Stimulated activated CD4-positive, alpha-beta T cell treated with anti-CD3 and anti-CD28 coated beads, Interleukin-2, amount 100 ng/mL, for 48 hours (primary cell): Measurements from ENCODE around the gene ATXN7.

Source experiments
- DNase-seq, 2 donors: peaks; one replicate each; pipeline ENCODE4 v3.0.0-alpha.2; 2020

Gene ATXN7

GRCh38 chr3:63967675-63968611 lies 104.3 kb downstream of the ATXN7 start:
- no peak for DNase-seq

GRCh38 chr3:63968612-63969350 lies 105.1 kb downstream of the ATXN7 start:
- no peak for DNase-seq

- no peak for DNase-seq
These were observed 106.2 kb downstream of the ATXN7 start for GRCh38 chr3:63969876-63970275.

GRCh38 chr3:63970631-63971475 lies 107.2 kb downstream of the ATXN7 start:
- no peak for DNase-seq

- DNase-seq = no peak
These were observed 108.5 kb downstream of the ATXN7 start for GRCh38 chr3:63972196-63972595.

GRCh38 chr3:63972987-63973386 lies 109.3 kb downstream of the ATXN7 start:
- no peak for DNase-seq

- DNase-seq = no peak
These were observed 109.7 kb downstream of the ATXN7 start for GRCh38 chr3:63973406-63973805.

GRCh38 chr3:63974451-63974850 lies 110.8 kb downstream of the ATXN7 start:
- DNase-seq = no peak

GRCh38 chr3:63975723-63976122 lies 112.1 kb downstream of the ATXN7 start:
- DNase-seq = no peak

- no peak for DNase-seq
These were observed 112.6 kb downstream of the ATXN7 start for GRCh38 chr3:63976161-63976871.

- no peak for DNase-seq
These were observed 113.2 kb downstream of the ATXN7 start for GRCh38 chr3:63976872-63977200.

- DNase-seq = no peak
These were observed 114.2 kb downstream of the ATXN7 start for GRCh38 chr3:63977893-63978292.

GRCh38 chr3:63979093-63979885 lies 115.6 kb downstream of the ATXN7 start:
- DNase-seq = no peak

- DNase-seq = no peak
These were observed 116.4 kb downstream of the ATXN7 start for GRCh38 chr3:63980019-63980418.

GRCh38 chr3:63980830-63981498 lies 117.3 kb downstream of the ATXN7 start:
- no peak for DNase-seq

GRCh38 chr3:63981980-63982379 lies 118.3 kb downstream of the ATXN7 start:
- DNase-seq = no peak

GRCh38 chr3:63984391-63984790 lies 120.7 kb downstream of the ATXN7 start:
- DNase-seq = no peak

GRCh38 chr3:63986146-63986545 lies 122.5 kb downstream of the ATXN7 start:
- DNase-seq = no peak

GRCh38 chr3:63986831-63987230 lies 123.2 kb downstream of the ATXN7 start:
- DNase-seq = no peak

GRCh38 chr3:63988943-63989342 lies 125.3 kb downstream of the ATXN7 start:
- no peak for DNase-seq

GRCh38 chr3:63990204-63990603 lies 126.5 kb downstream of the ATXN7 start:
- no peak for DNase-seq
